Nucleus accumbens (tissue), 56 donors: Measurements from ENCODE around the gene TPCN1.

Experiments used
- DNase-seq, 56 donors: peaks; one replicate each; lab custom pipeline; 2025; lab: John Stamatoyannopoulos, UW

The TPCN1 gene

GRCh38 chr12:113298861-113299545 is 77.7 kb downstream of the TPCN1 start:
- DNase-seq, result peak in 44 of 56 donors; percentile 5 to 80 (median 52)

GRCh38 chr12:113299619-113300237 is 78.5 kb downstream of the TPCN1 start:
- DNase-seq, result peak in 31 of 56 donors; percentile 10 to 77 (median 40)

GRCh38 chr12:113301811-113302210 is 80.5 kb downstream of the TPCN1 start:
- DNase-seq, result peak in 4 of 56 donors; percentile 4 to 22 (median 11)

- peak in 14 of 56 donors; percentile 8 to 53 (median 22) for DNase-seq
Measured at GRCh38 chr12:113302466-113302865, 81.2 kb downstream of the TPCN1 start.

GRCh38 chr12:113302886-113303640 is 81.8 kb downstream of the TPCN1 start:
- no peak for DNase-seq

GRCh38 chr12:113305281-113305856 is 84.1 kb downstream of the TPCN1 start:
- no peak for DNase-seq

- DNase-seq, result no peak
Measured at GRCh38 chr12:113306382-113306781, 85.1 kb downstream of the TPCN1 start.

GRCh38 chr12:113310489-113310888 is 89.2 kb downstream of the TPCN1 start:
- DNase-seq, result no peak

- peak in 19 of 56 donors; percentile 8 to 47 (median 21) for DNase-seq
Measured at GRCh38 chr12:113314121-113314529, 92.9 kb downstream of the TPCN1 start.

GRCh38 chr12:113315358-113315757 is 94.1 kb downstream of the TPCN1 start:
- DNase-seq, result no peak

GRCh38 chr12:113316155-113316554 is 94.9 kb downstream of the TPCN1 start:
- no peak for DNase-seq

- DNase-seq, result no peak
Measured at GRCh38 chr12:113317122-113317521, 95.9 kb downstream of the TPCN1 start.

GRCh38 chr12:113318046-113318656 is 96.9 kb downstream of the TPCN1 start:
- DNase-seq, result no peak

- DNase-seq, result no peak
Measured at GRCh38 chr12:113318900-113319628, 97.8 kb downstream of the TPCN1 start.

- no peak for DNase-seq
Measured at GRCh38 chr12:113320401-113320800, 99.1 kb downstream of the TPCN1 start.

- DNase-seq, result no peak
Measured at GRCh38 chr12:113322343-113322742, 101.1 kb downstream of the TPCN1 start.

GRCh38 chr12:113325916-113326315 is 104.7 kb downstream of the TPCN1 start:
- no peak for DNase-seq

GRCh38 chr12:113326775-113327395 is 105.6 kb downstream of the TPCN1 start:
- DNase-seq, result no peak

- DNase-seq, result no peak
Measured at GRCh38 chr12:113328368-113328889, 107.2 kb downstream of the TPCN1 start.
